NAMALWA (cell line): ENCODE measurements around the gene COMMD10.
"Not testable (repeated sequence)": the region's sequence is repeated elsewhere in the genome, so short reads cannot be mapped to it uniquely, and the experiment has no call there.

Source experiments
- DNase-seq: peaks from one replicate; pipeline ENCODE4 v3.0.0-alpha.2; 2015; ENCODE audit warnings: low spot score

COMMD10 gene

DNA sequence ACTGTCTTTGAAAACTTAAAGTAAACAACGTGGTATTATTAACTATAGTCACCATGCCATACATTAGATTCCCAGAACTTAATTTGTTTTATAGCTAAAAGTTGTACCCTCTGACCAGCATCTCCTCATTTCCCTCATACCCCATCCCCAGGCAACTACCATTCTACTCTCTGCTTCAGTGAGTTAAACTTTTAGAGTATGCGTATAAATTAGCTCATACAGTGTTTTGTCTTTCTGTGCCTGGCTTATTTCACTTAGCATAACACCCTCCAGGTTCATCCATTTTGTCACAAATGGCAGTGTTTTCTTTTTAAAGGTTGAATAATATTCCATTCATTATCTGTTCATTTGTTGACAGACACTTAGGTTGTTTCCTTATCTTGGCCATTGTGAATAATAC is 14.2 kb downstream of the COMMD10 start:
- DNase-seq: no peak

DNA sequence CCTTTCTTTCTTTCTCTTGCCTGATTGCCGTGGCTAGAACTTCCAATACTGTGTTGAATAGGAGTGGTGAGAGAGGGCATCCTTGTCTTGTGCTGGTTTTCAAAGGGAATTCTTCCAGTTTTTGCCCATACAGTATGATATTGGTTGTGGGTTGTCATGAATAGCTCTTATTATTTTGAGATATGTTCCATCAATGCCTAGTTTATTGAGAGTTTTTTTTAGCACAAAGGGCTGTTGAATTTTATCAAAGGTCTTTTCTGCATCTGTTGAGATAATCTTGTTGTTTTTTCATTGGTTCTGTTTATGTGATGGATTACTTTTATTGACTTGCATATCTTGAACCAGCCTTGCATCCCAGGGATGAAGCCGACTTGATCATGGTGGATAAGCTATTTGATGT is 20.1 kb downstream of the COMMD10 start:
- not testable (repeated sequence) for DNase-seq

DNA sequence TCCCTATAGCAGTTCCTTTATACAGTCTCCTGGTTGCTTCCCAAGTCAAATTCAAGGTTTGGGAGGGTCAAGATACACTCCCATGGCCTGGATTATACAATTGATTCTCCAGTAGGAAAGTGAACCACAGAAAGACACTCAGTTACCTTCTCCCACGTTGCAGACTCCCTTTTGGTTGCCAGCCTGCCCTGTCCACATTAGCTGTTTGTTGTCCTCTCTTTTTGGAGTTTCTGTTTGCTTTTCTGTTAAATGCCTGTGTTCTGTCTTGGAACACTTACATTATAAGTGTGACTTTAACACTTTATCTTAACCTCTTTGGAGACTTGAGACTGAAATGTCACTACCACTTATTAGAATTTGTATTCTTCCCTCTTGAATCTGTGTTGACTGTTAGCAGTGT is 30.3 kb downstream of the COMMD10 start:
- no peak for DNase-seq

DNA sequence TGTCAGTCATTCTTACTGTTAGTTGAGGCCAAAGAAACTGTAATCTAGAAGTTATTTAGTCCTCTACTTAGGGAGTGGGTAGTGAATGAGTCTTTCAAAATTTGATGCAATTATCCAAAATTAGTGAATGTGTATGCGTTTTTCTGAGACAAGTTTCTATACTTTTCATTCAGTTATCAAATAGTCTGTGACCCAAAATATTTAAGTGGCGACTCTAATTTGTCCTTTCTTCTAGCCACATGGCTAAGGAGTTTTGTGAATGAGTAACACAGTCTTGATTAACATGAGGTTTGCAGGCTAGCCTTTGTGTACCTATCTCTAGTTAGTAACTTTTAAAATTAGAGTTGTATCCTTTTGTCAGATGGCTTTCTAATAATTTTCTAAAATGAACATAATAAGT is 45.6 kb downstream of the COMMD10 start:
- no peak for DNase-seq

DNA sequence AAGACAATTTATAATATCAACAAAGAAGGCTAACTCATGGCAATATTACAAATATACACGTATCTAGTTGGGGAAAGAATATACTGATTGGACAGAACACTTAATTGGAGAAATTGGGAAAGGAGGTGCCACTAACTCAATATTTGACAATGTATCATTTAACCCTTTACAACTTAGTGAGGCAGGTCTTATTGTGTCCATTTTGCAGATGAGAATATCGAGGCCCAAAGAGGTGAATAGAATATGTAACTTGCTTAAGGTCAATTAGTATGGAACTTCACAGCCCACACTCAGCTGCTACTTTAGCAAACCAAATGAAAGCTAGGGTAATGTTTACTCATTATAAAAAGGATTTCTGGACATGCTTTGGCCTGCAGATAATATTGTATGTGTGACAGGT is 46.2 kb downstream of the COMMD10 start:
- no peak for DNase-seq

DNA sequence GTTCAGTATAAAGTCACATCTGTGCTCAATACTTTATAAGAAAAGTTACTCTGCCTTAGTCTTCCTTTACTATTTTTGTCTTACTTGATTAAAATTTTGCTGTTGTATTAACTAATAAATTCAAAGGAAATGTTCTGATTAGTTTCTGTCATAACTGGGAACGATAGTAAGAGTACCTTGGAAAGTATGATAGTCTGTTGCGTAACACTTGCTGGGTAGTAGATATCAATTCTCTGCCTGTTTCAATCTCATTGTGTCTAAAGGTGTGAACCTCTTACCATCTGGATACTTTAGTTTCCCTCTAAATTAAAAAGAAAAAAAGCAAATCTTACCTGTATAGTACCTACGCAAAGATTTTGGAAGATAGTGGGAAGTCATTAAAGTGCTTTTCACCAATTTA is 48.5 kb downstream of the COMMD10 start:
- DNase-seq: no peak

DNA sequence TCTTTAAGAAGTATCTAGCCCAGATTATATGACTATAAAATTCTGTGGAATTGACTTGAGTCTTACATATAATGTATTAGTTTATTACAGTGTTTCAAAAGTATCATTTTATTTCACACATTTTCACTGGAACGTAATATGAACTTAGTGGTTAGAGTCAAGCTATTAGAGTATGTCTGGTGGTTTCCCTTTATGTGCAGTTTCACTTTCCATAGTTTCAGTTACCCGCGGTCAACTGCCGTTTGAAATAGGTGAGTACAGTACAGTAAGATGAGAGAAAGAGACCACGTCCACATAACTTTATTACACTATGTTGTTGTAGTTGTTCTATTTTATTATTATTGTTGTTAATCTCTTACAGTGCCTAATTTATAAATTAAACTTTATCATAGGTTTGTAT is 50.5 kb downstream of the COMMD10 start:
- peak; percentile 31 for DNase-seq

DNA sequence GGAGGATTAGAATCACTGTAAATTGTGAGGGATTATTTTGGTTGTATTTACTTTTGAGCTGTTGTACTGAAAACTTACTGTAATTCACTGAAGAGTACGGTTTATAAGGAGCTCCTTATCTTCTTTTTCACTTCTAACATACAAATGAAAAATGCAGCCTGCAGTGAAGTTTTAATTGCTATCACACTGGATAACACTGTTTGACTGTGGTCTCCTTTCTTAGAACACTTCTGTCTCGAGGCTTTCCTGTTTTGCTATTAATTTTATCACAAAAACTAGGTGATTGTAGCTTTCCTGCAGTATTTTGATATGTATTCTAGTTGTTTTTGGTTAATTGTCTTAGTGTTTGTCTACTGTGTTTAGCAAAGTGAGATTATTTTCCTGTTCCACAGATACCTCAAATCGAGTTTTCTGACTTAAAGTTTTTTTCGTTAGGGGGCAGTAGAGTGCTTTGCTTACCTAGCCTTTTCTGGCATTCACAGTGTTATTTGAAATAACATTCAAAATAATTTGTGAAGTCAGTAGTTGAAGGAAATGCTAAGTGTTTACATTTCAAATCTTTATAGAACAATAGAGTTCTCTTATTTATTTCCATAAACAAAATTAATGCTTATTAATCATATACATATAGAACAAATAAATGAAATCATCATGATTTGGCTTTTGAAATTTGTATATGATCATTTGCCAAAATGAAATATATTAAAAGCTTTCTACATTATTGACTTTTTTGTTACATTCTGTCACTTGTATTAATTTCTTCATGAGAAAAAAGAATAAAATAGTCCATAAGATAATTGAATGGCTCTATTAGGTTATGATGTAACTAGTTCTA is 52.9 kb downstream of the COMMD10 start:
- DNase-seq: peak; percentile 69

DNA sequence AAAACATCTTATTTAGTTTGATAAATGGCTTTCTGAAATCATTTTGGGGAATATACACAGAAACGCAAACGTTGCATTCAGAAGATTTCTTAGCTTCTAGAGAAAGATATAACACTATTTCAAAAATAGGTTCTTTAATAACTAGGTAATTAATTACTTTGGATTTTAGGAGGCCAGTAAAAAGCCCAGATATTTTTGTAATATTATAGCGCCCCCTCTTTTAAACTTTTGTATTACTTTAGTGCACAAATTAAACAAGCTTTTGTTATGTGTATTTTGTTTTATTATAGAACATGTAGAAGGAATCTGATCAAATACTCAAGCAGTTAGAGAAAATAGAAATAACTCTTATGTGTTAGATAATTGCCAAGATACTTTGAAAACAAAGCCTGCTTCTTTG is 57.7 kb downstream of the COMMD10 start:
- DNase-seq: no peak

DNA sequence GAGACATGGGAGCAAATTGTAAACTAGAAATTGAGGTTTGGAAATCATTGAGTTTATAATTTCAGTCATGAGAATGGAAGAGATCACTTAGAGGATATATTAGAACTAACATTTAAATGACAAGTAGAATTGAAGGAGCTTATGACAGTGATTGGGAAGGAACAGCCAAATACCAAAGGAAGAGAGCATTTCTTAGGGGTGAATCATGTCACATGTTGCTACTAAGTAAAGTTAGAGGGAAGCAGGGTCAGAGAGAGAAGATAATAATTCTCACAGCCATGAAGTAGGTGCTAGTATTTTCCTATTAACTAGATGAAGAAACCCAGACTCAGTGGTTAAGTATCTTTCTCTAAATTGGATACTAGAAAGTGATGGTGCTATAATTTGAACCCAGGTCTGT is 59.3 kb downstream of the COMMD10 start:
- DNase-seq: no peak

DNA sequence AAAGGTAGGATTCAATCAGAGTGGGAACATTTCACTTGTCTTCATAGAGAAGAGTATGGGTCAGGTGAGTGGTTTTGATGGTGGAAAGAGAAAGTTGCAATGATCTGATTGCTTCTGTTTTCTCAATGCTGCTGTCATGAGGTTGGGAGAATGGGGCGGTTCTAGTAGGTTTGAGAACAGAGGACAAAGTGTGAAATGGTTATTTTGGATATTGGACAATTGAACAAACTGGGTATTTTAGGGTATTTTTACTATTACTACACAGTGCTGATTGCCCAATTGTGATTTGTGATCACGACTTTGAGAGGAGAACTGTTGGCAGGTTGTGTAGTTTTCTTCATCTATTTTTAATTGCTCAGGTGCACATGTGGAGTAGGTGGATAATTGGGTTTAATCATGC is 60.2 kb downstream of the COMMD10 start:
- DNase-seq: no peak

DNA sequence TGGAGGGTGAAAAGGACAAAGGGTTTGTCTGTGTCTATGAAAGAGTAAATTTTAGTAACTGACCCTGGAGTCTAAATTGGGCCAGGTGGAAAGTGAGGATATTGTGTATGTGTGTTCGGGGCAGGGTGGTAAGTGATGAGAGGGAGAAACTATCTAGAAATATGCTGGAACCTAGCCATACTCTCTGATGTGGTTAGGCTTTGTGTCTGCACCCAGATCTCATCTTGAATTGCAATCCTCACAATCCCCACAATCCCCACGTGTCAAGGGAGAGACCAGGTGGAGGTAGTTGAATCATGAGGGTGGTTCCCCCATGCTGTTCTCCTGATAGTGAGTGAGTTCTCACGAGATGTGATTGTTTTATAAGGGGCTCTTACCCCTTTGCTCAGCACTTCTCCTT is 60.6 kb downstream of the COMMD10 start:
- no peak for DNase-seq

DNA sequence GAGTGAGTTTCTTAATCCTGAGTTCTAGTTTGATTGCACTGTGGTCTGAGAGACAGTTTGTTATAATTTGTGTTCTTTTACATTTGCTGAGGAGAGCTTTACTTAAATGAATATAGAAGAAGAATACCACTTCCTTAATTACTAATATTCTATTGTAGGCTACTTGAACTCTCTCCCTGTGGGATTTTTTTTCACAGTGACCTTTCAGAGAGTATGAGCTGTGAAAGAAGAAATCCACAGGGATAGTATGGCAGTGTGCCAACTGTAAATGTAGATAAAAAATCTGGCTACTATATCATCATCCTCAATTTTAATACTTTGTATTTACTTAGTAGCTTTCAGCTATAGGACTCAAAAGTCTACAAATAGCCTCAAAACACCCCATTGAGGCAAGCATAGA is 67.3 kb downstream of the COMMD10 start:
- no peak for DNase-seq

DNA sequence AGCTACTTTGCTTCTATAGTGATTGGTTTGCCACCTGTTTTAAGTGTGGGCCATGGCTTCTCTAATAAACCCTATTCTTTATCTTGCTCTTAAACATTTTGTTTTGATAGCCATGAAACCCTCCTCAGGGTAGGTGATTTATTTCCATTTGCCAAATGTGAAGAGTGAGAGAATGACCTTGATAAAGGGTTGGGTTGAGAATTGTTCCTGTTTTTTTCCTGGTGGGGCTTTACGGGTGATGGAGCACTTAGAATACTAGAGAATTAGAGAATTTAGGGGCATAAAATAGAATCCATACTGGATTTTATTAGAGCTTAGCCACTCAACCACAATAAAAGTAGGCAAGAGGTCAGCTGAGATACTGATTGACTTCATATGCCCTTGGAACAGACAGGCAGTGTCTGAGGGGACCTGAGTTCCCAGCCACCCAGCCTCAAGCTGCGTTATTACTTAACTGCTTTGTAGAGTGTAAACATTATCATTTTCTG is 68.9 kb downstream of the COMMD10 start:
- no peak for DNase-seq

DNA sequence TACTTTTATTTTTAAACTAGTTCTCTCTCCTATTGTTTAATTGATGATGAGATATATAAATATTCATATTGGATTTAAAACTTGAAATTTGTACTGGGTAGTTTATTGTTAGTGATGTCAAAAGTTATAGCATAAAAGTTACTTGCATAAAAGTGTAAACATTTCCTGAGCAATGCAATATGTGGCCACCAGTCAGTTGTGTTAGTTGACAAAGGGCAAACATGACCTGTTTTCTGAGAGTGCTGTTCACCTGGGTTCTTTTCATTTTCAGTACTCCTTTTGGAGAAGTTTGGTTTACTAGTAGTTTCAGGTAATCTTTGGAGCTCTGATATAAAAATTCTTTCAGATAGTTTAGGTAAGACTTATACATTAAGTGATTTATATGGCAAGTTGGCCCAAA is 69.4 kb downstream of the COMMD10 start:
- no peak for DNase-seq

DNA sequence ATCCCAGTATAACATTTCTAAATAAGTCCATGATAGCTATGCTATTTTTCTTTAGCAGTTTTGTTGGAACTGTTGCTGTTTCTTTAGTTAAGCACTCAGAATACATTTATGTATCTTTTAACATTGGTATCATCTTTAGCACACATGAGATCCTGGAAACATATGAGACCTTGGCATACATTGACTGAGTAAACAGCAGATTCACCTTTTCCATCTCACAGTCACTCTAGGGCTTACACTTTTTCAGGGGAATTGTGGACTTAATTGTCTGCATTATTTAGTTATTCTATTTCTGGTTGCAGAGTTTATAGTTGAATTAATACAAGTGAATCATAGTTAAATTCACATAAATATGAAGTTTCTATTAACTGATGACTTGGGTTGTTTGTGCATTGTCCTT is 70.1 kb downstream of the COMMD10 start:
- DNase-seq: no peak

DNA sequence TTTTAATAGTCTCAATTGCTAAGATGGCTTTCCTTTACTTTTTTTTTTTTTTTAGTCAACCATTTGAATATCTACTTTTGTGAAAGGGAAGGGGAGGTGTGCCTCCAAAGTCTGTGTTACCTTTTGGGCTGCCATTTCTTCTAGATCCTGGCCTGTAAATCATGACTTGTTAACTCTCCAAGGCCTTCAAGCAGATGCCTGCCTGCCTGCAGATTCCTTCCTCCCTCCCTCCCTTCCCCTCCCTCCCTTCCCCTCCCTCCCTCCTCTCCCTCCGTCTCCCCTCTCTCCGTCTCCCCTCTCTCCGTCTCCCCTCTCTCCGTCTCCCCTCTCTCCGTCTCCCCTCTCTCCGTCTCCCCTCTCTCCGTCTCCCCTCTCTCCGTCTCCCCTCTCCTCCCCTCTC is 73.1 kb downstream of the COMMD10 start:
- DNase-seq: no peak

DNA sequence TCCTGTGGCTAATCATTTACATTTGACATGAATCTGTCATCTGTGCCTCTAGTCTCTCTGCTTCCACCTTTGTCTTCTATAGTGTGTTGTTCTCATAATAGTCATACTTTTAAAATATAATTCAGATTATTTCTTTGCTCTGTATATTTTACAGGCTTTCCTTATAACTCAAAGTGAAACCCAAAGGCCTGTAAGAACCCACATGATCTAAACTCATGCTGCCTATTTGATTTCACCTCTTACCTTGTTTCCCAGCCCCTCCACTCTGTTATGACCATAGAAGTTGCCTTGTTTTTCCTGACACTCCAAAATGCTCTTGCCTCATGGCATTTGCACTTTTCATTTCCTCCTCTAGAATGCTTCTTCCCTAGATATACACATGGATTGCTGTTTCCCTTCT is 74.2 kb downstream of the COMMD10 start:
- DNase-seq: no peak

DNA sequence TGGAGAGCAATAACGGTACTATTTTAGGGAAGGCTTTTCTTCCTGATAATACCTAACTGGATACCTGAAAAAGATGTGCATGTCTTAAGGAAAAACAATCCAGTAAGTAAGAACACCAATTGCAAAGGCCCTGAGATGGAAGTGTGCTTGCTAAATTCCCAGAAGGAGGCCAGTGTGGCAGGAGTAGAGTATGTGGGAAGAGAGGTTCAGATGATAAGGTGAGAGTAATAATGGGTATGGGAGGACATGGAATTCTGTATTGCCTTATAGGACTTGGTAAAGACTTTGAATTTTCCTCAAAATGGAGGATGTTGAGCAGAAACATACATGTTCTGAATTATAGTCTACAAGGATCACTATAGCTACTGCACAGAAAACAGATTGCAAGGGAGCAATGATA is 89.3 kb downstream of the COMMD10 start:
- no peak for DNase-seq

DNA sequence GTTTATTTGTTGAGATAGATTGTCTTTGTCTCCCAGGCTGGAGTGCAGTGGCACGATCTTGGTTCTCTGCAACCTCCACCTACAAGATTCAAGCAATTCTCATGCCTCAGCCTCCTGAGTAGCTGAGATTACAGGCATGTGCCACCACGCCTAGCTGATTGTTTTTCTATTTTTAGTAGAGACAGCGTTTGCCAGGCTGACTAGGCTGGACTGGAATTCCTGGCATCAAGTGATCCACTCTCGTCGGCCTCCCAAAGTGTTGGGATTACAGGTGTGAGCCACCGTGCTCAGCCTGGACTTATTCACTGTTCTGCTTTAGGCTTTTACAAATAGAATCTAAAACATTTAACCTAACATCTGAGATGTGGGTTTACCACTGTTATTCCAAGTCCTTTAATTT is 91.3 kb downstream of the COMMD10 start:
- DNase-seq: no peak

DNA sequence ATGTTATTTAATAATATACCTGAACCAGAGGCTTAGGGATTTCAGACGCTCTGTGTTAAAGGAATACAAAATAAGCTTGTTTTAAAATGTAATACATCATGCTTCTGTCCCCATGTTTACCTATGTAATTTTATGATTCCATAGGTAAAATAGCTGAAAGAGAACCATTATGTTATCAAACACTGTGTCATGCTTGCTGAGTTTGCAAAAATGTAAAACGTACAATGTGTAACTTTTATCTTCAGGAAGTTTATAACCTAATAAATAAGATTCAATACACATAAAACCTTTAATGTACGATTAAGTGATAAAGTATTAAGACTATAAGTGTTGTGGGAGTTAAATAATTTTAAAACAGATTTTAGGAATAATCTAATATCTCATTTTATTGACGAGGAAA is 94.1 kb downstream of the COMMD10 start:
- DNase-seq: no peak

DNA sequence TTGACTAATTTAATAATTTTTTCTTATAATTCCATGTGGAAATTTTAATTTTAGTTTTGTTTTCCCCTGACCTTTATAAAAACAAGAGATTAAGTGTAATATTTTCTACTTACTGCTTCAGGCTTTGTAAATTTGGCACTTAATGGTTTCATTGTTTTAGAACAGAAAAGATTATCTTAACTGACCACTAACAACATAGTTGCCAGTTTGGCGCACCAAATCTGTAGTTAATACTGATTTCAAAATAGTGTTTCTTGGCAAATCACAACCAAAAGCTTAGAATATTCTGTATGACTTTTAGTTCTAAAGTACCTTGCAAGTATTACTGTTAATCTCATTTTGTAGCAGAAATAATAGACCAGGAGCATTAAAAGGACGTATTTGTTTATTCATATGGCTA is 124.3 kb downstream of the COMMD10 start:
- DNase-seq: no peak

DNA sequence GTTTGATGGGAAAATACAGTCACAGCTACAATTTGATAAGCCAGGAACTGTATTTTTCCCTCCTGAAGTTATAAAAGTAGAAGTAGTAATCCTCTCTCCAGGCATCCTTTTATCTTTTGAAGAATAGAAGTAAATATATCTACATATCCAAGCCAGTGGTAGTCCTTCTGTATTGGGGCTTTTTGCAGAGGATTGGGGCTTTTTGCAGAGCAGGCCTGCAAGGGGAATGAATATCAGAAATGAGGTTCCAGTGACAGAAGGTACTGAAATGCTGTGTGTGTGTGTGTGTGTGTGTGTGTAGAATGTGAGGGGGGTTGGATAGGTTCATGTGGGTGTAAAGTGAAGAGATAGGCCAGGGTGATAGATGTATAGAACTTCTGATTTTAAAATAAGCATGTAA is 127.4 kb downstream of the COMMD10 start:
- DNase-seq: no peak

DNA sequence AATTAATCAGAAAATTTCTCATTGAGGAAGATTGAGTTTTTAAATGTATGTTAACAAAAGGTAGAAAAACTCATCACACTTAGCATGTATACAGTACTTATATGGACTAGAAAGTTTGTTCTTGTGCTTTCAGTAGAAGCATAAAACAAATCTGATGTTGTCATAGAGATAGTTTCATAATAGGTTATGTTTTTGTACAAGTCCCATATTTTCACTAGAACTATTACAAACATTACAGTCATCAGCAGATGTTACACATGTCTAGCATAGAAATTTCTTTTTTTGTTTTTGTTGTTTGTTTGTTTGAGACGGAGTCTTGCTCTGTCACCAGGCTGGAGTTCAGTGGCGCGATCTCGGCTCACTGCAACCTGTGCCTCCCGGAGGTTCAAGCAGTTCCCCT is 131.4 kb downstream of the COMMD10 start:
- no peak for DNase-seq
